IMR-90 (cell line): Measurements from ENCODE around the gene EPAS1. TPM values are rescaled to one million over a fixed set of nuclear protein-coding genes. Genes with fewer than 3 reads are reported as not detected.

Experiments
- ATAC-seq: fragments of 200-7000 bp; cut with Tn5 transposase; 2 replicates; pipeline ENCODE4 v1.9.1; 2020; ENCODE audit warnings: low read depth, mild to moderate bottlenecking, moderate library complexity
- BruUV-seq: library from RNA; stranded (reverse); fragments of 400-500 nt; replicated peaks from 2 replicates; lab custom pipeline; 2021; lab: Mats Ljungman, UMichigan
- CTCF ChIA-PET: fragments of 300-600 bp; formaldehyde crosslinking; extraction: SDS; loops from one replicate; lab custom pipeline; 2021; ENCODE audit warnings: antibody characterized with exemption; lab: Yijun Ruan, JAX
- POLR2A ChIA-PET: fragments of 300-600 bp; sonication (Branson Sonifier 250); formaldehyde crosslinking; loops from one replicate; lab custom pipeline; 2022; ENCODE audit warnings: antibody characterized with exemption; ENCODE audit not compliant: unreplicated experiment; lab: Charles Lee
- DNase-seq: peaks from one replicate; pipeline ENCODE4 v3.0.0; 2013
- H2AFZ ChIP-seq: replicated peaks from 2 replicates; pipeline ENCODE3; 2013; ENCODE audit warnings: low read length, mild to moderate bottlenecking; ENCODE audit not compliant: poor library complexity
- H2AK5ac ChIP-seq: 2 replicates; pipeline ENCODE4 v1.6.1; 2013; ENCODE audit warnings: low read depth, low read length, inconsistent platforms
- H2AK9ac ChIP-seq: replicated peaks from 2 replicates; pipeline ENCODE3; 2013; ENCODE audit warnings: mild to moderate bottlenecking, low read depth, low read length, moderate library complexity; ENCODE audit not compliant: poor library complexity
- H2BK120ac ChIP-seq: 2 replicates; pipeline ENCODE4 v1.6.1; 2013; ENCODE audit warnings: low read depth, low read length, inconsistent platforms
- H2BK15ac ChIP-seq: 3 replicates; pipeline ENCODE4 v1.6.1; 2013; ENCODE audit warnings: low read depth, low read length, inconsistent platforms
- H2BK20ac ChIP-seq: 2 replicates; pipeline ENCODE4 v1.6.1; 2013; ENCODE audit warnings: low read depth, mild to moderate bottlenecking, inconsistent platforms, low read length, moderate library complexity
- H2BK5ac ChIP-seq: 2 replicates; pipeline ENCODE4 v1.6.1; 2013; ENCODE audit warnings: mild to moderate bottlenecking, low read depth, low read length, inconsistent platforms; ENCODE audit not compliant: poor library complexity, severe bottlenecking
- H3K14ac ChIP-seq: replicated peaks from 2 replicates; pipeline ENCODE4 v1.6.1; 2013; ENCODE audit warnings: low read depth, low read length, inconsistent platforms
- H3K18ac ChIP-seq: 2 replicates; pipeline ENCODE4 v1.6.1; 2013; ENCODE audit warnings: low read depth, low read length, control low read depth
- H3K23ac ChIP-seq: 2 replicates; pipeline ENCODE4 v1.6.1; 2013; ENCODE audit warnings: low read depth, low read length, inconsistent platforms
- H3K27ac ChIP-seq: 2 replicates; pipeline ENCODE4 v1.5.1; 2013; ENCODE audit warnings: mild to moderate bottlenecking, control low read depth, low read length; ENCODE audit not compliant: insufficient read depth
- H3K27me3 ChIP-seq: 2 replicates; pipeline ENCODE4 v1.6.1; 2013; ENCODE audit warnings: low read length; ENCODE audit not compliant: control insufficient read depth, insufficient read depth
- H3K36me3 ChIP-seq: 2 replicates; pipeline ENCODE4 v1.6.1; 2013; ENCODE audit warnings: low read length, mixed read lengths; ENCODE audit not compliant: control insufficient read depth, insufficient read depth
- H3K4ac ChIP-seq: 2 replicates; pipeline ENCODE4 v1.6.1; 2013; ENCODE audit warnings: low read depth, low read length, inconsistent platforms
- H3K4me1 ChIP-seq: 2 replicates; pipeline ENCODE4 v1.6.1; 2013; ENCODE audit warnings: low read length, mixed read lengths; ENCODE audit not compliant: control insufficient read depth, insufficient read depth
- H3K4me2 ChIP-seq: 2 replicates; pipeline ENCODE4 v1.6.1; 2013; ENCODE audit warnings: low read depth, mild to moderate bottlenecking, control low read depth, low read length, moderate library complexity
- H3K4me3 ChIP-seq: 2 replicates; pipeline ENCODE4 v1.5.1; 2013; ENCODE audit warnings: low read depth, mild to moderate bottlenecking, control low read depth, low read length, moderate library complexity; ENCODE audit not compliant: insufficient read depth
- H3K56ac ChIP-seq: 2 replicates; pipeline ENCODE4 v1.6.1; 2013; ENCODE audit warnings: low read length, inconsistent platforms; ENCODE audit not compliant: insufficient read depth; ENCODE audit errors: extremely low read depth
- H3K79me1 ChIP-seq, 2 experiments: 2 replicates each; pipeline ENCODE4 v1.6.1; 2013; ENCODE audit warnings: low read length in 2 of 2, inconsistent platforms in 1 of 2, low read depth in 1 of 2
- H3K9ac ChIP-seq: 2 replicates; pipeline ENCODE4 v1.6.1; 2013; ENCODE audit warnings: low read depth, low read length, control low read depth
- H3K9me1 ChIP-seq: 2 replicates; pipeline ENCODE4 v1.6.1; 2013; ENCODE audit warnings: low read length, inconsistent platforms; ENCODE audit not compliant: insufficient read depth
- H3K9me3 ChIP-seq: 2 replicates; pipeline ENCODE4 v1.6.1; 2013; ENCODE audit warnings: low read length; ENCODE audit not compliant: control insufficient read depth, insufficient read depth
- H4K20me1 ChIP-seq: 2 replicates; pipeline ENCODE4 v1.6.1; 2013; ENCODE audit warnings: low read length, inconsistent platforms; ENCODE audit not compliant: insufficient read depth
- H4K5ac ChIP-seq: 2 replicates; pipeline ENCODE4 v1.6.1; 2013; ENCODE audit warnings: mild to moderate bottlenecking, low read depth, low read length, control low read depth
- H4K8ac ChIP-seq, 2 experiments: 2 replicates each; pipeline ENCODE4 v1.6.1; 2013; ENCODE audit warnings: low read depth in 2 of 2, low read length in 2 of 2, control low read depth in 1 of 2, inconsistent platforms in 1 of 2
- H4K91ac ChIP-seq: 2 replicates; pipeline ENCODE4 v1.6.1; 2013; ENCODE audit warnings: low read depth, low read length, inconsistent platforms; ENCODE audit not compliant: insufficient read depth
- BHLHE40 ChIP-seq: fragments of 150-350 bp; IDR thresholded peaks from 2 replicates; pipeline ENCODE4 v1.6.1; 2016; ENCODE audit warnings: mild to moderate bottlenecking, low read depth, low read length
- CHD1 ChIP-seq: IDR thresholded peaks from 2 replicates; pipeline ENCODE4 v1.6.1; 2012; ENCODE audit warnings: low read depth, low read length, improper control_type of control experiment
- CTCF ChIP-seq: conservative IDR thresholded peaks from 2 replicates; pipeline ENCODE4 v1.5.1; 2012; ENCODE audit warnings: mild to moderate bottlenecking, low read depth, low read length, improper control_type of control experiment
- FOS ChIP-seq: fragments of 150-350 bp; IDR thresholded peaks from 2 replicates; pipeline ENCODE4 v1.6.1; 2016; ENCODE audit warnings: low read depth, low read length
- MAFK ChIP-seq: IDR thresholded peaks from 2 replicates; pipeline ENCODE4 v1.6.1; 2012; ENCODE audit warnings: low read depth, low read length, improper control_type of control experiment
- MAZ ChIP-seq: IDR thresholded peaks from 2 replicates; pipeline ENCODE4 v1.6.1; 2012; ENCODE audit warnings: low read depth, mild to moderate bottlenecking, low read length, improper control_type of control experiment, moderate library complexity, borderline replicate concordance
- POLR2A ChIP-seq: IDR thresholded peaks from 2 replicates; pipeline ENCODE4 v1.6.1; 2012; ENCODE audit warnings: mild to moderate bottlenecking, low read depth, low read length
- RAD21 ChIP-seq: IDR thresholded peaks from 2 replicates; pipeline ENCODE4 v1.6.1; 2012; ENCODE audit warnings: low read length, improper control_type of control experiment
- RCOR1 ChIP-seq: IDR thresholded peaks from 2 replicates; pipeline ENCODE4 v1.6.1; 2012; ENCODE audit warnings: mild to moderate bottlenecking, low read length, improper control_type of control experiment; ENCODE audit not compliant: insufficient replicate concordance
- RFX5 ChIP-seq: IDR thresholded peaks from 2 replicates; pipeline ENCODE4 v1.8.0; 2012; ENCODE audit warnings: low read depth, mild to moderate bottlenecking, low read length, moderate library complexity
- SMC3 ChIP-seq: fragments of 150-350 bp; IDR thresholded peaks from 2 replicates; pipeline ENCODE4 v1.6.1; 2016; ENCODE audit warnings: low read depth, mild to moderate bottlenecking, antibody characterized with exemption, low read length, moderate library complexity
- WGBS, 2 experiments: methylation state at CpG; one replicate each; pipeline versions ENCODE4 v1.1.5 to v1.1.7; 2013; ENCODE audit warnings: missing lambda C conversion rate in 2 of 2; ENCODE audit not compliant: insufficient read length in 1 of 2; ENCODE audit errors: extremely low coverage in 2 of 2; 5-methylcytosine and 5-hydroxymethylcytosine counted together
- dilution Hi-C: fragments of 300-500 bp; cut with HindIII; formaldehyde crosslinking; loops from one replicate; pipeline ENCODE4 v1.14.3; 2018; ENCODE audit warnings: low sequenced_read_pairs; ENCODE audit not compliant: unreplicated experiment
- in situ Hi-C: fragments of 300-500 bp; cut with MboI; formaldehyde crosslinking; loops from 3 replicates; pipeline ENCODE4 v1.14.3; 2019; ENCODE audit warnings: low sequenced_read_pairs, inconsistent platforms, mixed read lengths
- intact Hi-C: fragments of 100-400 bp; cut with micrococcal nuclease; formaldehyde crosslinking; loops from 2 replicates; pipeline ENCODE4 v1.10.0; 2022
- polyA plus RNA-seq, 3 experiments: library from polyadenylated mRNA; depleted of rRNA; stranded (reverse); fragments of >200 nt; gene quantifications; 2 replicates each; pipeline ENCODE4 v1.2.3, GENCODE V29; 2012; ENCODE audit warnings: low replicate concordance in 1 of 3
- total RNA-seq: library from RNA; depleted of rRNA; stranded (reverse); fragments of >200 nt; gene quantifications from 2 replicates; pipeline ENCODE4 v1.2.3, GENCODE V29; 2012

Gene EPAS1
- total and polyA plus RNA-seq, 2 of the 4 experiments (the other 2 are of a cell fraction) = 40.7 to 120 TPM

GRCh38 chr2:46411245-46411641 lies 114.0 kb downstream of the EPAS1 start:
- BruUV-seq = no TSS peak

More at GRCh38 chr2:46411245-46411641, 114.0 kb downstream of the EPAS1 start:
- CTCF ChIA-PET = no interaction called here
- no peaks in the 10 kb centered on the region for H3K9me3 ChIP-seq
- TF ChIP-seq BHLHE40 (no peak), RCOR1 (no peak), MAFK (no peak), SMC3 (no peak), CTCF (no peak), POLR2A (no peak), RFX5 (no peak), MAZ (no peak), RAD21 (no peak), FOS (no peak), CHD1 (no peak)
- no peak; the same call in 1 of the 2 replicates for ATAC-seq
- H4K20me1 ChIP-seq = no peaks in the 10 kb centered on the region
- peak overlapping the region; percentile 26; the same call in 1 of the 2 replicates for H2AK5ac ChIP-seq
- H3K27ac ChIP-seq = no peak overlapping the region
- no peak overlapping the region for H4K5ac ChIP-seq
- H3K14ac ChIP-seq = peak overlapping the region; percentile 14; the same call in 1 of the 2 replicates
- DNase-seq = no peak
- H2BK5ac ChIP-seq = no peak overlapping the region
- no peaks in the 10 kb centered on the region for H3K27me3 ChIP-seq
- no peak overlapping the region for H3K9ac ChIP-seq
- no peak overlapping the region for H3K4ac ChIP-seq
- no peak overlapping the region for H3K4me3 ChIP-seq
- H3K9me1 ChIP-seq = peaks cover 15% of the 10 kb centered on the region
- H3K56ac ChIP-seq = no peak overlapping the region
- POLR2A ChIA-PET = no interaction called here
- H2BK120ac ChIP-seq = peak overlapping the region; percentile 28; the same call in 1 of the 2 replicates
- no peak overlapping the region for H2AFZ ChIP-seq
- H3K36me3 ChIP-seq = no peaks in the 10 kb centered on the region
- H2BK15ac ChIP-seq = peak overlapping the region; percentile 37; the same call in 1 of the 3 replicates
- no peak overlapping the region for H3K4me2 ChIP-seq
- no peak overlapping the region for H4K91ac ChIP-seq
- H3K4me1 ChIP-seq = peaks cover 13% of the 10 kb centered on the region
- in situ Hi-C loops (no loop called here), intact Hi-C loops (no loop called here), dilution Hi-C loops (no loop called here)
- no peak overlapping the region for H3K18ac ChIP-seq
- no peaks in the 10 kb centered on the region for H3K79me1 ChIP-seq
- H2BK20ac ChIP-seq = no peak overlapping the region; the same call in 1 of the 2 replicates
- H3K23ac ChIP-seq = no peak overlapping the region
- no CpG with 5 or more reads among the region's 2 CpGs for WGBS, 2 experiments
- no peak overlapping the region for H2AK9ac ChIP-seq
- H4K8ac ChIP-seq = no peak overlapping the region
